Measurements from ENCODE around the gene PANX3.

DNA sequence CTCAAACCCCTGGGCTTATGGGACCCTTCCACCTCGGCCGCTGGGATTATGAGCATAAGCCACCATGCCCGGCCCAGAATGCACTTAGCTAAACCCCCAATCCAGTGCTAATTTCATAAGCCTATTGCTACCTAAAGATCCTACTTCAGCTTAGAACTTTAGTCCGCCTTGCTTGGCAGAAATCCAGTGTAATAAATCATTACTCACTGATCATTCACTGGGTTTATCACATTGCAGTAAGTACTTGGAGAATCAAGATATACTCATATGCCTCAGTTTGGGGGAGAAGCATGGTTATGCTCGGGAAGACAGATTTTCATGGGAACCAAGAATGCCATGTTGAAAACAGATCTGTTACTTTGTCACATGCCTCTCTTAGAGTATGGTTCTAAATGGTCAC lies 7.6 kb downstream of the PANX3 start:
- TF ChIP-seq, protein P1, sequence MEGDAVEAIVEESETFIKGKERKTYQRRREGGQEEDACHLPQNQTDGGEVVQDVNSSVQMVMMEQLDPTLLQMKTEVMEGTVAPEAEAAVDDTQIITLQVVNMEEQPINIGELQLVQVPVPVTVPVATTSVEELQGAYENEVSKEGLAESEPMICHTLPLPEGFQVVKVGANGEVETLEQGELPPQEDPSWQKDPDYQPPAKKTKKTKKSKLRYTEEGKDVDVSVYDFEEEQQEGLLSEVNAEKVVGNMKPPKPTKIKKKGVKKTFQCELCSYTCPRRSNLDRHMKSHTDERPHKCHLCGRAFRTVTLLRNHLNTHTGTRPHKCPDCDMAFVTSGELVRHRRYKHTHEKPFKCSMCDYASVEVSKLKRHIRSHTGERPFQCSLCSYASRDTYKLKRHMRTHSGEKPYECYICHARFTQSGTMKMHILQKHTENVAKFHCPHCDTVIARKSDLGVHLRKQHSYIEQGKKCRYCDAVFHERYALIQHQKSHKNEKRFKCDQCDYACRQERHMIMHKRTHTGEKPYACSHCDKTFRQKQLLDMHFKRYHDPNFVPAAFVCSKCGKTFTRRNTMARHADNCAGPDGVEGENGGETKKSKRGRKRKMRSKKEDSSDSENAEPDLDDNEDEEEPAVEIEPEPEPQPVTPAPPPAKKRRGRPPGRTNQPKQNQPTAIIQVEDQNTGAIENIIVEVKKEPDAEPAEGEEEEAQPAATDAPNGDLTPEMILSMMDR (IDR thresholded peaks at IDR 0.05): no peak
- no peak for TF ChIP-seq POLR2A (IDR thresholded peaks at IDR 0.05)

Measured in upper lobe of left lung (tissue), 4 donors.